Ascending aorta (tissue), 2 donors: ENCODE results near the gene COL9A3. TPM values are rescaled to one million over a fixed set of nuclear protein-coding genes. Genes with fewer than 3 reads are reported as not detected.

Source experiments
- DNase-seq, 2 donors: peaks; one replicate each; pipeline ENCODE4 v3.0.0-alpha.2; 2019; ENCODE audit warnings: low spot score in 2 of 2
- H3K27ac ChIP-seq, 2 donors: fragments of 200-600 bp; sonication (generic); one replicate each; pipeline ENCODE4 v1.5.1; 2016 to 2017; ENCODE audit warnings: mild to moderate bottlenecking in 1 of 2
- H3K27me3 ChIP-seq: fragments of 200-600 bp; sonication (generic); one replicate; pipeline ENCODE4 v1.5.1; 2017
- H3K36me3 ChIP-seq, 2 donors: fragments of 200-600 bp; sonication (generic); one replicate each; pipeline ENCODE4 v1.5.1; 2016
- H3K4me1 ChIP-seq, 2 donors: fragments of 200-600 bp; sonication (generic); one replicate each; pipeline ENCODE4 v1.5.1; 2016 to 2017; ENCODE audit warnings: mild to moderate bottlenecking in 1 of 2
- H3K4me3 ChIP-seq, 2 donors: fragments of 200-600 bp; sonication (generic); one replicate each; pipeline ENCODE4 v1.5.1; 2016 to 2017; ENCODE audit warnings: mild to moderate bottlenecking in 1 of 2
- H3K9me3 ChIP-seq, 2 donors: fragments of 200-600 bp; sonication (generic); one replicate each; pipeline ENCODE4 v1.5.1; 2016
- CTCF ChIP-seq, 3 experiments: fragments of 200-600 bp in 2 of 3; fragments of 450-650 bp in 1 of 3; sonication (generic) in 2 of 3; IDR thresholded peaks; one replicate each; pipeline ENCODE4 v1.5.1; 2016 to 2019; ENCODE audit warnings: antibody characterized with exemption in 3 of 3, mild to moderate bottlenecking in 1 of 3, moderate library complexity in 1 of 3
- intact Hi-C: fragments of 100-400 bp; cut with DNase I; formaldehyde crosslinking; loops from one replicate; pipeline ENCODE4 v1.15.1; 2023
- total RNA-seq: library from RNA; depleted of rRNA; stranded (reverse); fragments of >200 nt; gene quantifications from one replicate; pipeline ENCODE4 v1.1.0, GENCODE V29; 2016

The COL9A3 gene
- total RNA-seq, 1 donor from 2014 or later: 13.8 TPM

- Histone ChIP-seq H3K9me3 (no peaks in the 10 kb centered on the region), H3K27ac (no peak overlapping the region), H3K4me1 (peaks cover 5% of the 10 kb centered on the region in 2 donors), H3K27me3 (no peaks in the 10 kb centered on the region), H3K4me3 (no peak overlapping the region), H3K36me3 (peaks cover 27% of the 10 kb centered on the region in 2 donors)
- TF ChIP-seq CTCF (IDR thresholded peaks at IDR 0.05): no peak
- intact Hi-C loops: no loop called here
- no peak for DNase-seq
Measured at GRCh38 chr20:62881662-62882395, 65.0 kb downstream of the COL9A3 start.

GRCh38 chr20:62882426-62882825, 65.6 kb downstream of the COL9A3 start:
- Histone ChIP-seq H3K27me3 (no peaks in the 10 kb centered on the region), H3K36me3 (peaks cover 28 to 31% of the 10 kb centered on the region in 2 donors), H3K9me3 (no peaks in the 10 kb centered on the region), H3K27ac (no peak overlapping the region), H3K4me1 (peaks cover under 1% of the 10 kb centered on the region in 2 donors), H3K4me3 (no peak overlapping the region)
- DNase-seq: no peak
- TF ChIP-seq CTCF (IDR thresholded peaks at IDR 0.05): no peak
- intact Hi-C loops: no loop called here

- Histone ChIP-seq H3K9me3 (no peaks in the 10 kb centered on the region), H3K27me3 (no peaks in the 10 kb centered on the region), H3K27ac (no peak overlapping the region), H3K36me3 (peaks cover 48 to 50% of the 10 kb centered on the region in 2 donors), H3K4me3 (no peak overlapping the region), H3K4me1 (no peaks in the 10 kb centered on the region)
- no peak for TF ChIP-seq CTCF (IDR thresholded peaks at IDR 0.05)
- DNase-seq: no peak
- intact Hi-C loops: no loop called here
Measured at GRCh38 chr20:62884556-62884955, 67.7 kb downstream of the COL9A3 start.

- H3K36me3 ChIP-seq: peaks cover 50 to 53% of the 10 kb centered on the region in 2 donors
- no peaks in the 10 kb centered on the region for H3K4me1 ChIP-seq
- DNase-seq: no peak
- intact Hi-C loops: no loop called here
- no peak for TF ChIP-seq CTCF (IDR thresholded peaks at IDR 0.05)
- no peak overlapping the region for H3K4me3 ChIP-seq
- H3K9me3 ChIP-seq: no peaks in the 10 kb centered on the region
- no peak overlapping the region for H3K27ac ChIP-seq
- no peaks in the 10 kb centered on the region for H3K27me3 ChIP-seq
Measured at GRCh38 chr20:62885046-62885895, 68.4 kb downstream of the COL9A3 start.

GRCh38 chr20:62885896-62886708, 69.3 kb downstream of the COL9A3 start:
- Histone ChIP-seq H3K4me1 (no peaks in the 10 kb centered on the region), H3K9me3 (no peaks in the 10 kb centered on the region), H3K27ac (no peak overlapping the region), H3K4me3 (no peak overlapping the region), H3K27me3 (no peaks in the 10 kb centered on the region), H3K36me3 (peaks cover 50 to 53% of the 10 kb centered on the region in 2 donors)
- DNase-seq: no peak
- intact Hi-C loops: no loop called here
- TF ChIP-seq CTCF (IDR thresholded peaks at IDR 0.05): no peak
